ENCODE results near the gene RYK.
"Not testable (repeated sequence)": the region's sequence is repeated elsewhere in the genome, so short reads cannot be mapped to it uniquely, and the experiment has no call there.

The RYK gene

GRCh38 chr3:134214239-134214638, 36.4 kb downstream of the RYK start:
- DNase-seq, result no peak

- peak; percentile 45 for DNase-seq
Measured at GRCh38 chr3:134212967-134213665, 37.5 kb downstream of the RYK start.

- DNase-seq, result no peak
Measured at GRCh38 chr3:134211797-134212196, 38.9 kb downstream of the RYK start.

GRCh38 chr3:134205451-134205850, 45.2 kb downstream of the RYK start:
- no peak for DNase-seq

GRCh38 chr3:134201201-134202130, 49.2 kb downstream of the RYK start:
- no peak for DNase-seq

GRCh38 chr3:134199880-134200279, 50.8 kb downstream of the RYK start:
- DNase-seq, result not testable (repeated sequence)

GRCh38 chr3:134199240-134199639, 51.4 kb downstream of the RYK start:
- no peak for DNase-seq

GRCh38 chr3:134198414-134198813, 52.2 kb downstream of the RYK start:
- DNase-seq, result no peak

- DNase-seq, result peak; percentile 24
Measured at GRCh38 chr3:134197681-134198261, 52.9 kb downstream of the RYK start.

GRCh38 chr3:134194247-134194646, 56.4 kb downstream of the RYK start:
- no peak for DNase-seq

GRCh38 chr3:134190250-134190649, 60.4 kb downstream of the RYK start:
- DNase-seq, result no peak

- DNase-seq, result no peak
Measured at GRCh38 chr3:134189849-134190248, 60.8 kb downstream of the RYK start.

- DNase-seq, result no peak
Measured at GRCh38 chr3:134186391-134186790, 64.3 kb downstream of the RYK start.

- no peak for DNase-seq
Measured at GRCh38 chr3:134180761-134181160, 69.9 kb downstream of the RYK start.

GRCh38 chr3:134179508-134179907, 71.2 kb downstream of the RYK start:
- no peak for DNase-seq

GRCh38 chr3:134163096-134163495, 87.6 kb downstream of the RYK start:
- DNase-seq, result no peak

- peak; percentile 38 for DNase-seq
Measured at GRCh38 chr3:134161898-134162615, 88.6 kb downstream of the RYK start.

- no peak for DNase-seq
Measured at GRCh38 chr3:134155446-134155845, 95.2 kb downstream of the RYK start.

GRCh38 chr3:134153761-134154160, 96.9 kb downstream of the RYK start:
- no peak for DNase-seq

- no peak for DNase-seq
Measured at GRCh38 chr3:134150476-134150875, 100.2 kb downstream of the RYK start.

GRCh38 chr3:134149286-134149685, 101.4 kb downstream of the RYK start:
- DNase-seq, result no peak

GRCh38 chr3:134148534-134148933, 102.1 kb downstream of the RYK start:
- DNase-seq, result no peak

GRCh38 chr3:134147411-134147810, 103.2 kb downstream of the RYK start:
- DNase-seq, result no peak

Measured in DMS 273 treated with DMSO at 0.1 percent for 48 hours (cell line).